ENCODE measurements around the gene LTBP1. TPM values are rescaled to one million over a fixed set of nuclear protein-coding genes. Genes with fewer than 3 reads are reported as not detected.

LTBP1 gene
- total RNA-seq, 3 donors from 2014 or later, result 14.3 to 38.4 (median 33.6) TPM

DNA sequence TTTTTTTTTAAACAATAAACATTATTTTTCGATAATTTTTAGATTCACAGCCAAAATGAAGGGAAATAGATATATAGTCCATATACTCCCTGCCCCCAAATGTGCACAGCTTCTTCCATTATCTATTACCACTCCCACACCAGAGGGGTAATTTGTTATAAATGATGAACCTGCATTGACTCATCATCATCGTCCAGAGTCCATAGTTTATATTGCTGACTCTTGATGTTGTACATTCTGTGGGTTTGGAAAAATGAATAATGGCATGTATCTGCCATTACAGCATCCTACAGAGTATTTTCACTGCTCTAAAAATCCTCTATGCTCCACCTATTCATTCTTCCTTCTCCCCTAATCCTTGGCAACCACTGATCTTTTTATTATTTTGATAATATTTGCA is 121.5 kb downstream of the LTBP1 start:
- TF ChIP-seq, protein P1, sequence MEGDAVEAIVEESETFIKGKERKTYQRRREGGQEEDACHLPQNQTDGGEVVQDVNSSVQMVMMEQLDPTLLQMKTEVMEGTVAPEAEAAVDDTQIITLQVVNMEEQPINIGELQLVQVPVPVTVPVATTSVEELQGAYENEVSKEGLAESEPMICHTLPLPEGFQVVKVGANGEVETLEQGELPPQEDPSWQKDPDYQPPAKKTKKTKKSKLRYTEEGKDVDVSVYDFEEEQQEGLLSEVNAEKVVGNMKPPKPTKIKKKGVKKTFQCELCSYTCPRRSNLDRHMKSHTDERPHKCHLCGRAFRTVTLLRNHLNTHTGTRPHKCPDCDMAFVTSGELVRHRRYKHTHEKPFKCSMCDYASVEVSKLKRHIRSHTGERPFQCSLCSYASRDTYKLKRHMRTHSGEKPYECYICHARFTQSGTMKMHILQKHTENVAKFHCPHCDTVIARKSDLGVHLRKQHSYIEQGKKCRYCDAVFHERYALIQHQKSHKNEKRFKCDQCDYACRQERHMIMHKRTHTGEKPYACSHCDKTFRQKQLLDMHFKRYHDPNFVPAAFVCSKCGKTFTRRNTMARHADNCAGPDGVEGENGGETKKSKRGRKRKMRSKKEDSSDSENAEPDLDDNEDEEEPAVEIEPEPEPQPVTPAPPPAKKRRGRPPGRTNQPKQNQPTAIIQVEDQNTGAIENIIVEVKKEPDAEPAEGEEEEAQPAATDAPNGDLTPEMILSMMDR (IDR thresholded peaks at IDR 0.05), result no peak
- Histone ChIP-seq H3K4me1 (ENCODE audit: low read depth) (no peaks in the 10 kb centered on the region), H3K36me3 (ENCODE audit: low read depth) (no peaks in the 10 kb centered on the region), H3K4me3 (no peak overlapping the region), H3K9me3 (no peaks in the 10 kb centered on the region)
- ATAC-seq (no peak), DNase-seq (no peak)
- intact Hi-C loops (cut with DNase I, micrococcal nuclease), result no loop called here

DNA sequence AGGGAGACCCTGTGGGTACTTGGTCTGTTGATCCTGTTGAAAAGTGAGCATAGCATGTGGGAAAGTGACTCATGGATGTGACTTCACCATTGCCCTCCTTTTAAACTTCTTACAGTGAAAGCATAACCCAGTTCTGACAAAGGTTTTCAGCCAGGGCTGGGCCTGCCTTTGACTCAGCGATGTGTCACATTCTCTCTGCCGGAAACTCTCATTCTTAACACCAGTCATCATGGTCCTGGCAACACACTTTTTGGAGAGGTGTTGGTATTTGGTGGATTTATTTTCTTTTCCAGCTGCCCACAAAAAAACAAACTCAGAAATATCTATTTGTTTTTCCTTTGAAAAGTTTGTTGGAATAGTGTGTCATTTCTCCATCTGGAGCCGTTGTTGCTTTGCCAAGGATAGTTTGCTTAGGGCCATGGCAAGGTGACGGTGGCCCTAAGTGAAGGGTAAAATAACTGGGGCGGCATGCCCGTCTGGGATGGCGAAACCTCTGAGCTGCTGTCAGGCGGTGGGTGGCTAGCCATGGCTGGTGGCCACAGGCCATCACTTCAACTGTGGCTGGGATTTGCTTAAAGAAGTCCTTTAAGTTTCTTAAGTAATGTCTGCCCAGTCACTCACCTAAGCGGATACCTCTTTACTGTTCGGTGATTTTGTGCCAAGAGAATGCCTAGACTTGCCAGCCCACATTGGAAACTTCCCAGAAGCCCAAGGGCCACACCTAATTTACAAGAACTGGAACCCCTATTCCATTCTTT is 123.3 kb downstream of the LTBP1 start:
- TF ChIP-seq, protein P1 (IDR thresholded peaks at IDR 0.05), result no peak
- Histone ChIP-seq H3K4me1 (ENCODE audit: low read depth) (no peaks in the 10 kb centered on the region), H3K9me3 (no peaks in the 10 kb centered on the region), H3K36me3 (ENCODE audit: low read depth) (no peaks in the 10 kb centered on the region), H3K4me3 (no peak overlapping the region)
- DNase-seq, result no peak
- intact Hi-C loops (cut with DNase I, micrococcal nuclease), result no loop called here
- ATAC-seq, result peak; percentile 68

DNA sequence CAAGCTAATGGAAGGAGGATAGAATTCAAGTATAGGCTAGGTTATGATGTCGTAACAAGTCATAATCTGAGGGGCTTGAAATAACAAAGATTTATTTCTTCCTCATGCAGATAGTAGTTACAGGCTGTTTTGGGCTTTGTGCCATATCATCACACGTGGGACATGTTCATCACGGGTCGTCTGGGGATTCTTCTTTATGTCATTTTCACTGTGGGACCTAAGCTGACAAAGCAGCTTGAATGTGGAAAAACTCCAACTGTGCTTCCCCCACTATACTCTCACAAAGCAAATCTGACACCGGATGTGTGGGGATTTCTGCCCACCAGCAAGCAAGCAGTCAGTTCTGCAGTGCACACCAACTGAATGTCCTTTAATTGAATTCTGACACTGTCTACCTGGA is 124.8 kb downstream of the LTBP1 start:
- no peak for ATAC-seq
- intact Hi-C loops (cut with DNase I, micrococcal nuclease), result no loop called here

DNA sequence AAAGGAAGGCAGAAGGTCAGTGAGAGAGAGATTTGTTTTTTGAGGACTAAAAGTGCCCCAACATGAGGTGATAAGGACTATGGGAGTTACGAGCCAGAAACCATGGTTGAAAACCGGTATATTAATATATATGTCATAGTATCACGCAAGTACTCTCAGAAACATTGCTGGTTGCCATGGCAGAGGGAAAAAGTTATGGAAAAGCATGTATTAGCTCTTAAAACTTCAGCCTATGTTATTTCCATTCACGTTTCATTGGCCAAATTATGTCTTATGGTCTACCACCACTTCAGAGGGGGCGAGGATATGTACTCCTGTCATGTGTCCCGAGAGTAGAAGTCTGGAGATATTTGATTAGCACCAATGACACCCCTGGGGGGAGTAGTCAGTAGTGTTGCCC is 125.9 kb downstream of the LTBP1 start:
- no peak overlapping the region for H3K4me3 ChIP-seq
- H3K9me3 ChIP-seq, result no peaks in the 10 kb centered on the region
- H3K36me3 ChIP-seq (ENCODE audit: low read depth), result no peaks in the 10 kb centered on the region
- H3K4me1 ChIP-seq (ENCODE audit: low read depth), result no peaks in the 10 kb centered on the region
- intact Hi-C loops (cut with DNase I, micrococcal nuclease), result no loop called here
- ATAC-seq (no peak), DNase-seq (no peak)
- TF ChIP-seq, protein P1 (IDR thresholded peaks at IDR 0.05), result no peak

More for the DNA sequence above, 124.8 kb downstream of the LTBP1 start:
- no peak for DNase-seq
- Histone ChIP-seq H3K4me1 (ENCODE audit: low read depth) (no peaks in the 10 kb centered on the region), H3K9me3 (no peaks in the 10 kb centered on the region), H3K4me3 (no peak overlapping the region), H3K36me3 (ENCODE audit: low read depth) (no peaks in the 10 kb centered on the region)
- TF ChIP-seq, protein P1 (IDR thresholded peaks at IDR 0.05), result no peak

DNA sequence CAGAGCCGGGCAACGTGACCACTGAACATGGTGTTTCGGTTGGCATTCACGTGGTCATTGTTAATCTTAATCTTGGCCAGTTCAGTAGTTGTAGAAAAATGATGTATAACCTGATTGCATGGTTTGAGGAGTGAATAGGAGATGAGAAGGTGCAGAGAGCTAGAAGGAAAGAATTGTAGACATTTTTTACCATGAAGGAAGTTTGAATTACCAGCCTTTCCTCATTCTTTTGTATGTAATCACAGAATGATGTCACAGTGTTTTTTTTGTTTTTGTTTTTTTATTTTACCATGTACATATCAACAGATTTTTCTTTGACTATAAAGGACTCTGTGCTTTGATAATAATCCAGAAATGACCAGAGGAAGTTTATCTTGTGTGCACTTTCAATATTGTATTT is 126.3 kb downstream of the LTBP1 start:
- no peak overlapping the region for H3K4me3 ChIP-seq
- H3K4me1 ChIP-seq (ENCODE audit: low read depth), result no peaks in the 10 kb centered on the region
- DNase-seq (no peak), ATAC-seq (no peak)
- TF ChIP-seq, protein P1 (IDR thresholded peaks at IDR 0.05), result no peak
- intact Hi-C loops (cut with DNase I, micrococcal nuclease), result no loop called here
- H3K36me3 ChIP-seq (ENCODE audit: low read depth), result no peaks in the 10 kb centered on the region
- no peaks in the 10 kb centered on the region for H3K9me3 ChIP-seq

Measured in mucosa of descending colon (tissue), 3 donors.